Prostate gland (tissue), 2 donors: ENCODE measurements around the gene NR5A1.

ENCODE experiments used
- CTCF ChIP-seq, 4 experiments: fragments of 200-600 bp in 2 of 4; fragments of 450-650 bp in 2 of 4; sonication (generic) in 2 of 4; IDR thresholded peaks; 1 replicate in 3 of 4; 2 replicates in 1 of 4; pipeline ENCODE4 v1.5.1; 2016 to 2019; ENCODE audit warnings: antibody characterized with exemption in 4 of 4, mild to moderate bottlenecking in 2 of 4, moderate library complexity in 2 of 4
- POLR2A ChIP-seq: fragments of 450-650 bp; IDR thresholded peaks from one replicate; pipeline ENCODE4 v1.6.1; 2016; ENCODE audit warnings: antibody characterized with exemption, mild to moderate bottlenecking
- POLR2AphosphoS5 ChIP-seq: sonication (generic); formaldehyde crosslinking; IDR thresholded peaks from one replicate; pipeline ENCODE4 v1.6.1; 2017; ENCODE audit warnings: antibody characterized with exemption

GRCh38 chr9:124531115-124531514 lies 23.9 kb upstream of the NR5A1 start:
- TF ChIP-seq CTCF (IDR thresholded peaks at IDR 0.05) (no peak), POLR2A (no peak), POLR2AphosphoS5 (no peak)
